Measurements from ENCODE around the gene KREMEN2.

DNA sequence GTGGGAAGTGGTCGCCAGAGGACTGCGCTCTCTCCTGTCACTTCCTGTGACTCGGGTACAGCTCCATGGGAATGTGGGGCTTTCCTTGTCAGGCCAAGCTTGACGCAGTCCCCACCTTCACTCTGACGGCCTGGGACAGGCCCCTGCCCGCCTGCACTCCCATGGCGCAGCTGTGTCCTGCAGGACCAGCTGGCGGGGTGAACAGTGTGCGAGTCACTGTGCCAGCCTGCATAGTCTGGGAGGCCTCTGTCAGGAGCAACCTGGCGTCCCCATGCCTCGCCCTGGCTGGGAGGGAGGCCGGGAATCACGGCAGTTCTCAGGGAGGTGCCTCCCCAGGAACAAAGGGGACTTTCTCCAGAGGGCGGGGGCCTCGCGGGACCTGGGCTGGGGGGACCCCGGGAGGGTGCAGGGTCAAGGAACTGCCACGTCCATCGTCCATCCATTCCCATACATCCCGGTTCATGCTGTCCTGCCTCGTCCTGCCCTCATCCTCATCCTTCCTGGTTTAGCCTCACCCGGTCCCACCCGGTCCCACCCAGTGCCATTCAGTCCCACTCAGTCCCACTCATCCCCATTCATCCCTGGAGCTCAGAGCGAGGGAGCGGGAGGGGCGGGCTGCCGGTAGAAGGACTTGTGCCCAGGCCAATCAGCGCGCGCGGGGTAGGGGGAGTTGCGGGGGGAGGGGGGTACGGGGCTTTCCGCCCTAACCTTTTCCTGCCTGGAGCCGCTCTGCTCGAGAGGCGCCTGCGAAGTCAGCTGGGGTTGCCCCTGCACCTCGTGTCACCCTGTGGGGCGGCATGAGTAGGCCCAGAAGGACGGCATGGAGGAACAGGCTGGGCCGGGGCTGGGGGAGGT is 38.9 kb upstream of the KREMEN2 start:
- TF ChIP-seq EZH2 (IDR thresholded peaks at IDR 0.05; ENCODE audit: borderline replicate concordance, low read depth, low read length, poor library complexity, severe bottlenecking): no peak
- TF ChIP-seq, protein P1, sequence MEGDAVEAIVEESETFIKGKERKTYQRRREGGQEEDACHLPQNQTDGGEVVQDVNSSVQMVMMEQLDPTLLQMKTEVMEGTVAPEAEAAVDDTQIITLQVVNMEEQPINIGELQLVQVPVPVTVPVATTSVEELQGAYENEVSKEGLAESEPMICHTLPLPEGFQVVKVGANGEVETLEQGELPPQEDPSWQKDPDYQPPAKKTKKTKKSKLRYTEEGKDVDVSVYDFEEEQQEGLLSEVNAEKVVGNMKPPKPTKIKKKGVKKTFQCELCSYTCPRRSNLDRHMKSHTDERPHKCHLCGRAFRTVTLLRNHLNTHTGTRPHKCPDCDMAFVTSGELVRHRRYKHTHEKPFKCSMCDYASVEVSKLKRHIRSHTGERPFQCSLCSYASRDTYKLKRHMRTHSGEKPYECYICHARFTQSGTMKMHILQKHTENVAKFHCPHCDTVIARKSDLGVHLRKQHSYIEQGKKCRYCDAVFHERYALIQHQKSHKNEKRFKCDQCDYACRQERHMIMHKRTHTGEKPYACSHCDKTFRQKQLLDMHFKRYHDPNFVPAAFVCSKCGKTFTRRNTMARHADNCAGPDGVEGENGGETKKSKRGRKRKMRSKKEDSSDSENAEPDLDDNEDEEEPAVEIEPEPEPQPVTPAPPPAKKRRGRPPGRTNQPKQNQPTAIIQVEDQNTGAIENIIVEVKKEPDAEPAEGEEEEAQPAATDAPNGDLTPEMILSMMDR (conservative IDR thresholded peaks at IDR 0.05; ENCODE audit: low read depth, low read length): no peak

All from A673 (cell line).